Large intestine (tissue), 3 donors: ENCODE data around the gene SRGAP1. TPM values are rescaled to one million over a fixed set of nuclear protein-coding genes. Genes with fewer than 3 reads are reported as not detected.
A peak's percentile ranks its signal among the peaks of the same experiment; 100 is the strongest.

Experiments used
- DNase-seq, 2 donors: peaks; one replicate each; pipeline versions ENCODE4 v3.0.0 to v3.0.0-alpha.2; 2013
- H3K27ac ChIP-seq: one replicate; pipeline ENCODE4 v1.5.1; 2013; ENCODE audit warnings: low read length
- H3K27me3 ChIP-seq: 2 replicates; pipeline ENCODE4 v1.6.1; 2013; ENCODE audit warnings: low read length; ENCODE audit not compliant: control insufficient read depth, insufficient read depth
- H3K36me3 ChIP-seq: 2 replicates; pipeline ENCODE4 v1.6.1; 2013; ENCODE audit warnings: low read length; ENCODE audit not compliant: control insufficient read depth, insufficient read depth
- H3K4me1 ChIP-seq: one replicate; pipeline ENCODE4 v1.6.1; 2013; ENCODE audit warnings: low read length; ENCODE audit not compliant: control insufficient read depth, insufficient read depth
- H3K4me3 ChIP-seq: one replicate; pipeline ENCODE4 v1.5.1; 2013; ENCODE audit warnings: low read length
- H3K9me3 ChIP-seq: one replicate; pipeline ENCODE4 v1.6.1; 2013; ENCODE audit warnings: mild to moderate bottlenecking, low read depth, low read length, moderate library complexity; ENCODE audit not compliant: control insufficient read depth
- WGBS: methylation state at CpG from one replicate; pipeline ENCODE4 v1.1.5; 2013; ENCODE audit warnings: low lambda C conversion rate; ENCODE audit not compliant: insufficient coverage; 5-methylcytosine and 5-hydroxymethylcytosine counted together
- polyA plus RNA-seq: library from polyadenylated mRNA; unstranded; fragments of 120-200 nt; gene quantifications from one replicate; pipeline ENCODE4 v1.2.1, GENCODE V29; 2013

Gene SRGAP1
- polyA plus RNA-seq, 1 donor: 8.6 TPM

- no peak for DNase-seq
- Histone ChIP-seq H3K9me3 (no peaks in the 10 kb centered on the region), H3K27ac (no peak overlapping the region), H3K36me3 (peaks cover 7% of the 10 kb centered on the region), H3K27me3 (no peaks in the 10 kb centered on the region), H3K4me1 (no peaks in the 10 kb centered on the region), H3K4me3 (no peak overlapping the region)
- 86% methylated on average over 2 of the region's 2 CpGs for whole genome bisulfite sequencing
Measured at GRCh38 chr12:63811755-63812154, 32.7 kb upstream of the SRGAP1 start.

- 50% methylated on average over 1 of the region's 4 CpGs for WGBS
- no peak for DNase-seq
- Histone ChIP-seq H3K27ac (no peak overlapping the region), H3K36me3 (no peaks in the 10 kb centered on the region), H3K9me3 (peaks cover 3% of the 10 kb centered on the region), H3K27me3 (no peaks in the 10 kb centered on the region), H3K4me1 (no peaks in the 10 kb centered on the region), H3K4me3 (no peak overlapping the region)
Measured at GRCh38 chr12:63814146-63814772, 30.2 kb upstream of the SRGAP1 start.

GRCh38 chr12:63815482-63815852 is 29.0 kb upstream of the SRGAP1 start:
- H3K27ac ChIP-seq: no peak overlapping the region
- H3K9me3 ChIP-seq: peaks cover 3% of the 10 kb centered on the region
- DNase-seq: no peak
- H3K4me3 ChIP-seq: no peak overlapping the region
- no peaks in the 10 kb centered on the region for H3K36me3 ChIP-seq
- no peaks in the 10 kb centered on the region for H3K27me3 ChIP-seq
- 73% methylated on average over 2 of the region's 3 CpGs for WGBS
- H3K4me1 ChIP-seq: no peaks in the 10 kb centered on the region

GRCh38 chr12:63816031-63816430 is 28.5 kb upstream of the SRGAP1 start:
- H3K27ac ChIP-seq: no peak overlapping the region
- WGBS: no CpG with 5 or more reads among the region's 6 CpGs
- H3K4me1 ChIP-seq: no peaks in the 10 kb centered on the region
- peaks cover 3% of the 10 kb centered on the region for H3K9me3 ChIP-seq
- DNase-seq: no peak
- H3K27me3 ChIP-seq: no peaks in the 10 kb centered on the region
- H3K4me3 ChIP-seq: no peak overlapping the region
- no peaks in the 10 kb centered on the region for H3K36me3 ChIP-seq

GRCh38 chr12:63820427-63820826 is 24.1 kb upstream of the SRGAP1 start:
- H3K4me1 ChIP-seq: no peaks in the 10 kb centered on the region
- DNase-seq: no peak
- H3K36me3 ChIP-seq: no peaks in the 10 kb centered on the region
- H3K4me3 ChIP-seq: no peak overlapping the region
- no peak overlapping the region for H3K27ac ChIP-seq
- peaks cover 3% of the 10 kb centered on the region for H3K27me3 ChIP-seq
- H3K9me3 ChIP-seq: peaks cover 3% of the 10 kb centered on the region
- no CpG with 5 or more reads among the region's 1 CpG for WGBS

GRCh38 chr12:63821781-63822251 is 22.7 kb upstream of the SRGAP1 start:
- Histone ChIP-seq H3K36me3 (no peaks in the 10 kb centered on the region), H3K27me3 (peaks cover 3% of the 10 kb centered on the region), H3K9me3 (peaks cover 3% of the 10 kb centered on the region), H3K4me3 (peak overlapping the region; percentile 47), H3K4me1 (no peaks in the 10 kb centered on the region), H3K27ac (no peak overlapping the region)
- WGBS: no CpG with 5 or more reads among the region's 38 CpGs
- DNase-seq: peak in 1 of 2 donors; percentile 29

- Histone ChIP-seq H3K4me1 (no peaks in the 10 kb centered on the region), H3K36me3 (no peaks in the 10 kb centered on the region), H3K27me3 (peaks cover 3% of the 10 kb centered on the region), H3K27ac (no peak overlapping the region), H3K9me3 (peaks cover 3% of the 10 kb centered on the region), H3K4me3 (peak overlapping the region; percentile 47)
- DNase-seq: peak in 1 of 2 donors; percentile 4
- 86% methylated on average over 4 of the region's 6 CpGs for WGBS
Measured at GRCh38 chr12:63822352-63822751, 22.1 kb upstream of the SRGAP1 start.

- H3K4me3 ChIP-seq: no peak overlapping the region
- H3K9me3 ChIP-seq: peaks cover 3% of the 10 kb centered on the region
- no peak for DNase-seq
- no peak overlapping the region for H3K27ac ChIP-seq
- no peaks in the 10 kb centered on the region for H3K4me1 ChIP-seq
- H3K27me3 ChIP-seq: peaks cover 3% of the 10 kb centered on the region
- no peaks in the 10 kb centered on the region for H3K36me3 ChIP-seq
- WGBS: no CpG with 5 or more reads among the region's 6 CpGs
Measured at GRCh38 chr12:63823040-63823439, 21.5 kb upstream of the SRGAP1 start.

GRCh38 chr12:63826006-63826585 is 18.4 kb upstream of the SRGAP1 start:
- WGBS: 14% methylated on average over 2 of the region's 4 CpGs
- Histone ChIP-seq H3K4me1 (no peaks in the 10 kb centered on the region), H3K4me3 (no peak overlapping the region), H3K27ac (no peak overlapping the region), H3K27me3 (peaks cover 3% of the 10 kb centered on the region), H3K36me3 (no peaks in the 10 kb centered on the region), H3K9me3 (no peaks in the 10 kb centered on the region)
- peak in 1 of 2 donors; percentile 36 for DNase-seq

- H3K4me1 ChIP-seq: no peaks in the 10 kb centered on the region
- WGBS: no CpG with 5 or more reads among the region's 2 CpGs
Measured at GRCh38 chr12:63828867-63829266, 15.6 kb upstream of the SRGAP1 start.

GRCh38 chr12:63836046-63836445 is 8.5 kb upstream of the SRGAP1 start:
- no peak for DNase-seq
- Histone ChIP-seq H3K9me3 (no peaks in the 10 kb centered on the region), H3K36me3 (no peaks in the 10 kb centered on the region), H3K27ac (no peak overlapping the region), H3K4me1 (no peaks in the 10 kb centered on the region), H3K4me3 (no peak overlapping the region), H3K27me3 (no peaks in the 10 kb centered on the region)
- whole genome bisulfite sequencing: 80% methylated on average over 1 of the region's 2 CpGs

More at GRCh38 chr12:63828867-63829266, 15.6 kb upstream of the SRGAP1 start:
- H3K4me3 ChIP-seq: no peak overlapping the region
- no peak overlapping the region for H3K27ac ChIP-seq
- no peaks in the 10 kb centered on the region for H3K27me3 ChIP-seq
- no peaks in the 10 kb centered on the region for H3K36me3 ChIP-seq
- H3K9me3 ChIP-seq: no peaks in the 10 kb centered on the region
- no peak for DNase-seq
